Measurements from ENCODE around the gene DGKB. TPM values are rescaled to one million over a fixed set of nuclear protein-coding genes. Genes with fewer than 3 reads are reported as not detected.

Gene DGKB
- total RNA-seq, 1 donor from 2014 or later, result 0.47 TPM

GRCh38 chr7:14870394-14870793 is 32.2 kb downstream of the DGKB start:
- DNase-seq, result no peak
- intact Hi-C loops (cut with micrococcal nuclease), result no loop called here
- ATAC-seq, result no peak

- intact Hi-C loops (cut with micrococcal nuclease), result no loop called here
- no peak for ATAC-seq
These were observed 33.6 kb downstream of the DGKB start for GRCh38 chr7:14868937-14869336.

GRCh38 chr7:14861456-14861855 is 41.1 kb downstream of the DGKB start:
- intact Hi-C loops (cut with micrococcal nuclease), result no loop called here
- no peak for DNase-seq
- ATAC-seq, result no peak

More at GRCh38 chr7:14868937-14869336, 33.6 kb downstream of the DGKB start:
- no peak for DNase-seq

- intact Hi-C loops (cut with micrococcal nuclease), result no loop called here
- no peak for DNase-seq
- ATAC-seq, result no peak
These were observed 43.3 kb downstream of the DGKB start for GRCh38 chr7:14859267-14859666.

GRCh38 chr7:14858866-14859265 is 43.7 kb downstream of the DGKB start:
- no peak for DNase-seq
- intact Hi-C loops (cut with micrococcal nuclease), result no loop called here
- ATAC-seq, result no peak

- DNase-seq (no peak), ATAC-seq (no peak)
- intact Hi-C loops (cut with micrococcal nuclease), result no loop called here
These were observed 44.1 kb downstream of the DGKB start for GRCh38 chr7:14858410-14858809.

- intact Hi-C loops (cut with micrococcal nuclease), result no loop called here
- peak; percentile 75 for ATAC-seq
- no peak for DNase-seq
These were observed 47.3 kb downstream of the DGKB start for GRCh38 chr7:14855033-14855794.

- no peak for DNase-seq
- no peak for ATAC-seq
- intact Hi-C loops (cut with micrococcal nuclease), result no loop called here
These were observed 48.1 kb downstream of the DGKB start for GRCh38 chr7:14854471-14854870.

GRCh38 chr7:14851610-14852009 is 50.9 kb downstream of the DGKB start:
- ATAC-seq (no peak), DNase-seq (no peak)
- intact Hi-C loops (cut with micrococcal nuclease), result no loop called here

- DNase-seq (no peak), ATAC-seq (no peak)
- intact Hi-C loops (cut with micrococcal nuclease), result no loop called here
These were observed 52.5 kb downstream of the DGKB start for GRCh38 chr7:14850039-14850438.

GRCh38 chr7:14846405-14846804 is 56.1 kb downstream of the DGKB start:
- intact Hi-C loops (cut with micrococcal nuclease), result no loop called here
- ATAC-seq (no peak), DNase-seq (no peak)

GRCh38 chr7:14843755-14844154 is 58.8 kb downstream of the DGKB start:
- DNase-seq, result no peak
- no peak for ATAC-seq
- intact Hi-C loops (cut with micrococcal nuclease), result no loop called here

- no peak for ATAC-seq
These were observed 60.0 kb downstream of the DGKB start for GRCh38 chr7:14842523-14842922.

GRCh38 chr7:14841869-14842268 is 60.7 kb downstream of the DGKB start:
- intact Hi-C loops (cut with micrococcal nuclease), result no loop called here
- no peak for ATAC-seq
- no peak for DNase-seq

More at GRCh38 chr7:14842523-14842922, 60.0 kb downstream of the DGKB start:
- intact Hi-C loops (cut with micrococcal nuclease), result no loop called here
- no peak for DNase-seq

GRCh38 chr7:14841086-14841485 is 61.5 kb downstream of the DGKB start:
- intact Hi-C loops (cut with micrococcal nuclease), result no loop called here
- DNase-seq (no peak), ATAC-seq (no peak)

GRCh38 chr7:14839307-14839706 is 63.2 kb downstream of the DGKB start:
- DNase-seq, result peak; percentile 29
- no peak for ATAC-seq
- intact Hi-C loops (cut with micrococcal nuclease), result loop anchor here (10.0 kb wide), 1 partner anchor 175 kb away; no protein-coding TSS in a partner anchor

GRCh38 chr7:14837216-14837615 is 65.3 kb downstream of the DGKB start:
- intact Hi-C loops (cut with micrococcal nuclease), result loop anchor here (10.0 kb wide), 1 partner anchor 178 kb away; no protein-coding TSS in a partner anchor
- no peak for DNase-seq
- ATAC-seq, result no peak

- DNase-seq (peak; percentile 57), ATAC-seq (peak; percentile 88)
- intact Hi-C loops (cut with micrococcal nuclease), result loop anchor here (10.0 kb wide), 1 partner anchor 178 kb away; no protein-coding TSS in a partner anchor
These were observed 65.9 kb downstream of the DGKB start for GRCh38 chr7:14836571-14837189.

- intact Hi-C loops (cut with micrococcal nuclease), result loop anchor here (10.0 kb wide), 1 partner anchor 179 kb away; no protein-coding TSS in a partner anchor
- ATAC-seq (peak; percentile 42), DNase-seq (no peak)
These were observed 66.5 kb downstream of the DGKB start for GRCh38 chr7:14836006-14836405.

- DNase-seq (no peak), ATAC-seq (peak; percentile 92)
- intact Hi-C loops (cut with micrococcal nuclease), result loop anchor here (10.0 kb wide), 1 partner anchor 179 kb away; no protein-coding TSS in a partner anchor
These were observed 67.2 kb downstream of the DGKB start for GRCh38 chr7:14835384-14835783.
